ENCODE results near the gene SCG3. TPM values are rescaled to one million over a fixed set of nuclear protein-coding genes. Genes with fewer than 3 reads are reported as not detected.

SCG3 gene
- total and polyA plus RNA-seq, 4 donors, result 0.15 TPM; not detected in 3

GRCh38 chr15:51738553-51738952 is 57.2 kb downstream of the SCG3 start:
- Histone ChIP-seq H3K4me1 (ENCODE audit: control insufficient read depth in 1 of 2, insufficient read depth in 2 of 2, low read length in 2 of 2) (no peaks in the 10 kb centered on the region), H3K27ac (ENCODE audit: low read depth in 1 of 2, low read length in 2 of 2) (no peak overlapping the region), H3K4me3 (ENCODE audit: low read length in 2 of 2) (no peak overlapping the region), H3K9me3 (ENCODE audit: control insufficient read depth, low read length) (no peaks in the 10 kb centered on the region), H3K27me3 (ENCODE audit: control insufficient read depth in 1 of 2, insufficient read depth in 2 of 2, low read length in 1 of 2) (no peaks in the 10 kb centered on the region), H3K36me3 (ENCODE audit: control insufficient read depth in 1 of 2, insufficient read depth in 2 of 2, low read length in 1 of 2) (no peaks in the 10 kb centered on the region)
- intact Hi-C loops (cut with DNase I), result no loop called here
- WGBS, 2 donors, result 55 to 70% methylated on average over 2 of the region's 2 CpGs
- DNase-seq (no peak), ATAC-seq (ENCODE audit: low FRiP score) (no peak)

GRCh38 chr15:51739061-51739712 is 57.9 kb downstream of the SCG3 start:
- DNase-seq (no peak), ATAC-seq (ENCODE audit: low FRiP score) (no peak)
- intact Hi-C loops (cut with DNase I), result no loop called here
- Histone ChIP-seq H3K27ac (ENCODE audit: low read depth in 1 of 2, low read length in 2 of 2) (no peak overlapping the region), H3K4me3 (ENCODE audit: low read length in 2 of 2) (no peak overlapping the region), H3K9me3 (ENCODE audit: control insufficient read depth, low read length) (no peaks in the 10 kb centered on the region), H3K27me3 (ENCODE audit: control insufficient read depth in 1 of 2, insufficient read depth in 2 of 2, low read length in 1 of 2) (no peaks in the 10 kb centered on the region), H3K36me3 (ENCODE audit: control insufficient read depth in 1 of 2, insufficient read depth in 2 of 2, low read length in 1 of 2) (no peaks in the 10 kb centered on the region), H3K4me1 (ENCODE audit: control insufficient read depth in 1 of 2, insufficient read depth in 2 of 2, low read length in 2 of 2) (no peaks in the 10 kb centered on the region)
- WGBS, 2 donors, result 93 to 97% methylated on average over 2 of the region's 2 CpGs

GRCh38 chr15:51749307-51749706 is 68.0 kb downstream of the SCG3 start:
- 71 to 75% methylated on average over 5 of the region's 5 CpGs for WGBS, 2 donors
- no peak for ATAC-seq (ENCODE audit: low FRiP score)
- Histone ChIP-seq H3K9me3 (ENCODE audit: control insufficient read depth, low read length) (no peaks in the 10 kb centered on the region), H3K27me3 (ENCODE audit: control insufficient read depth in 1 of 2, insufficient read depth in 2 of 2, low read length in 1 of 2) (no peaks in the 10 kb centered on the region), H3K4me3 (ENCODE audit: low read length in 2 of 2) (no peak overlapping the region), H3K4me1 (ENCODE audit: control insufficient read depth in 1 of 2, insufficient read depth in 2 of 2, low read length in 2 of 2) (no peaks in the 10 kb centered on the region), H3K36me3 (ENCODE audit: control insufficient read depth in 1 of 2, insufficient read depth in 2 of 2, low read length in 1 of 2) (no peaks in the 10 kb centered on the region), H3K27ac (ENCODE audit: low read depth in 1 of 2, low read length in 2 of 2) (no peak overlapping the region)
- no peak for DNase-seq
- intact Hi-C loops (cut with DNase I), result no loop called here

GRCh38 chr15:51750186-51750585 is 68.9 kb downstream of the SCG3 start:
- no peaks in the 10 kb centered on the region for H3K4me1 ChIP-seq (ENCODE audit: control insufficient read depth in 1 of 2, insufficient read depth in 2 of 2, low read length in 2 of 2)
- intact Hi-C loops (cut with DNase I), result no loop called here
- no peak overlapping the region for H3K27ac ChIP-seq (ENCODE audit: low read depth in 1 of 2, low read length in 2 of 2)
- H3K9me3 ChIP-seq (ENCODE audit: control insufficient read depth, low read length), result no peaks in the 10 kb centered on the region
- 59 to 65% methylated on average over 4 of the region's 4 CpGs for WGBS, 2 donors
- ATAC-seq (ENCODE audit: low FRiP score) (no peak), DNase-seq (no peak)
- no peak overlapping the region for H3K4me3 ChIP-seq (ENCODE audit: low read length in 2 of 2)
- H3K36me3 ChIP-seq (ENCODE audit: control insufficient read depth in 1 of 2, insufficient read depth in 2 of 2, low read length in 1 of 2), result no peaks in the 10 kb centered on the region
- no peaks in the 10 kb centered on the region for H3K27me3 ChIP-seq (ENCODE audit: control insufficient read depth in 1 of 2, insufficient read depth in 2 of 2, low read length in 1 of 2)

GRCh38 chr15:51750792-51751696 is 69.7 kb downstream of the SCG3 start, which contains the start of gene TMOD2:
TMOD2 (plus strand) TSS chr15:51751597; CDS start chr15:51766442, 14,845 bp downstream.
- no peak within 1 kb of the TSS for H3K27ac ChIP-seq (ENCODE audit: low read depth in 1 of 2, low read length in 2 of 2)
- H3K27me3 ChIP-seq (ENCODE audit: control insufficient read depth in 1 of 2, insufficient read depth in 2 of 2, low read length in 1 of 2), result no peaks in the 10 kb centered on the region
- no peaks in the 10 kb centered on the region for H3K9me3 ChIP-seq (ENCODE audit: control insufficient read depth, low read length)
- 6 to 9% methylated on average over 35 to 65 of the region's 65 CpGs for WGBS, 2 donors
- H3K4me3 ChIP-seq (ENCODE audit: low read length in 2 of 2), result peak within 1 kb of the TSS; percentile 85 to 97
- ATAC-seq (ENCODE audit: low FRiP score), result peak; percentile 85
- H3K36me3 ChIP-seq (ENCODE audit: control insufficient read depth in 1 of 2, insufficient read depth in 2 of 2, low read length in 1 of 2), result no peaks in the 10 kb centered on the region
- no peaks in the 10 kb centered on the region for H3K4me1 ChIP-seq (ENCODE audit: control insufficient read depth in 1 of 2, insufficient read depth in 2 of 2, low read length in 2 of 2)
- peak; percentile 51 to 81 for DNase-seq
- intact Hi-C loops (cut with DNase I), result no loop called here

- 3 to 7% methylated on average over 45 to 71 of the region's 71 CpGs for WGBS, 2 donors
- ATAC-seq (ENCODE audit: low FRiP score), result peak; percentile 58
- Histone ChIP-seq H3K36me3 (ENCODE audit: control insufficient read depth in 1 of 2, insufficient read depth in 2 of 2, low read length in 1 of 2) (no peaks in the 10 kb centered on the region), H3K27ac (ENCODE audit: low read depth in 1 of 2, low read length in 2 of 2) (no peak overlapping the region), H3K4me1 (ENCODE audit: control insufficient read depth in 1 of 2, insufficient read depth in 2 of 2, low read length in 2 of 2) (no peaks in the 10 kb centered on the region), H3K27me3 (ENCODE audit: control insufficient read depth in 1 of 2, insufficient read depth in 2 of 2, low read length in 1 of 2) (no peaks in the 10 kb centered on the region), H3K9me3 (ENCODE audit: control insufficient read depth, low read length) (no peaks in the 10 kb centered on the region), H3K4me3 (ENCODE audit: low read length in 2 of 2) (peak overlapping the region; percentile 85 to 97)
- intact Hi-C loops (cut with DNase I), result no loop called here
- peak; percentile 62 to 78 for DNase-seq
These were observed 70.7 kb downstream of the SCG3 start for GRCh38 chr15:51751697-51752683.

GRCh38 chr15:51752888-51753287 is 71.6 kb downstream of the SCG3 start:
- ATAC-seq (ENCODE audit: low FRiP score) (no peak), DNase-seq (no peak)
- no peaks in the 10 kb centered on the region for H3K27me3 ChIP-seq (ENCODE audit: control insufficient read depth in 1 of 2, insufficient read depth in 2 of 2, low read length in 1 of 2)
- no peaks in the 10 kb centered on the region for H3K36me3 ChIP-seq (ENCODE audit: control insufficient read depth in 1 of 2, insufficient read depth in 2 of 2, low read length in 1 of 2)
- H3K4me3 ChIP-seq (ENCODE audit: low read length in 2 of 2), result no peak overlapping the region
- H3K9me3 ChIP-seq (ENCODE audit: control insufficient read depth, low read length), result no peaks in the 10 kb centered on the region
- no peak overlapping the region for H3K27ac ChIP-seq (ENCODE audit: low read depth in 1 of 2, low read length in 2 of 2)
- intact Hi-C loops (cut with DNase I), result no loop called here
- no peaks in the 10 kb centered on the region for H3K4me1 ChIP-seq (ENCODE audit: control insufficient read depth in 1 of 2, insufficient read depth in 2 of 2, low read length in 2 of 2)
- WGBS, 2 donors, result 80 to 93% methylated on average over 5 of the region's 5 CpGs

- WGBS, 2 donors, result 90 to 93% methylated on average over 2 of the region's 2 CpGs
- no peaks in the 10 kb centered on the region for H3K27me3 ChIP-seq (ENCODE audit: control insufficient read depth in 1 of 2, insufficient read depth in 2 of 2, low read length in 1 of 2)
- H3K36me3 ChIP-seq (ENCODE audit: control insufficient read depth in 1 of 2, insufficient read depth in 2 of 2, low read length in 1 of 2), result no peaks in the 10 kb centered on the region
- intact Hi-C loops (cut with DNase I), result no loop called here
- ATAC-seq (ENCODE audit: low FRiP score) (no peak), DNase-seq (no peak)
- no peaks in the 10 kb centered on the region for H3K9me3 ChIP-seq (ENCODE audit: control insufficient read depth, low read length)
- no peak overlapping the region for H3K4me3 ChIP-seq (ENCODE audit: low read length in 2 of 2)
- H3K27ac ChIP-seq (ENCODE audit: low read depth in 1 of 2, low read length in 2 of 2), result no peak overlapping the region
- H3K4me1 ChIP-seq (ENCODE audit: control insufficient read depth in 1 of 2, insufficient read depth in 2 of 2, low read length in 2 of 2), result no peaks in the 10 kb centered on the region
These were observed 73.0 kb downstream of the SCG3 start for GRCh38 chr15:51754267-51754666.
